ENCODE results near the gene TSPAN10. TPM values are rescaled to one million over a fixed set of nuclear protein-coding genes. Genes with fewer than 3 reads are reported as not detected.

The TSPAN10 gene
- total RNA-seq, 1 experiment from 2014 or later: 1.2 TPM

DNA sequence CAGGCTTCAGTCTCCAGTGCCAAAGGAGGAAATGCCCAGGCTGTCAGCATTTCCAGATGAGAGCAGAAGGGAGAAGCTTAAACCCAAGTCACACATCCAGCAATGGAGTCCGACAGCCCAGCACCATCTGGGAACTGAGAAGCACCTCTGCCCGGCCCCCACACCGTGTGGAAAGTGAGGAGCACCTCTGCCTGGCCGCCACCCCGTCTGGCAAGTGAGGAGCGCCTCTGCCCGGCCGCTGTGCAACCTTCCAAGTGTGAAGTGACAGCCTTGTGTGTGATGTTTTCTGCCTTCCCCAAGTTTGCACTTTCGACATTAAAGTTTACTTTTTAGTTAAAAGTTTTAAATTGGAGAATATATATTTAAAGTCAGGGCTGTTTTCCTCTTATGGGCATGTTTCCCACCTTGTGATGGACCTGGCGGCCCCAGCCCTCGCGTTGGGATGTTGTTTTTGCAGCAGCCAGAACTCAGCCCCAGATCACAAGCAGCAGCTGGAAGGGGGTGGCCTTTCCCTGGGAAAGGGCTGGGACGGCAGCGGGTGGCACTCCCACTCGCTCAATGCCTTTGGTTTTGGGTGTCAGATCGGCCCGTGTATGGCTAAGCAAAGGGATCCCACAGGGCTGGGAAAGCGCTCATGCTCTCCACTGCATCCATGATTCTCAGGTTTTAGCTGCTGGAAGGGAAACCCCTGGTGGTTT, 36.7 kb downstream of the TSPAN10 start:
- no peak overlapping the region for H3K18ac ChIP-seq (ENCODE audit: insufficient read length, low read depth, low read length)
- no peak overlapping the region for H2AFZ ChIP-seq (ENCODE audit: low read length)
- H3K23me2 ChIP-seq (ENCODE audit: insufficient read length, low read depth, low read length, poor library complexity, severe bottlenecking): no peaks in the 10 kb centered on the region
- H3K14ac ChIP-seq (ENCODE audit: insufficient read depth, low read length): no peak overlapping the region
- Mint-ChIP-seq H3K36me3 (ENCODE audit: insufficient read depth in 1 of 3, low read depth in 3 of 3) (peaks cover 31 to 59% (median 55%) of the 10 kb centered on the region in 3 experiments; a peak in 6 of 7 replicates), H3K27me3 (ENCODE audit: low read depth) (no peaks in the 10 kb centered on the region; the same call in 1 of the 2 replicates), H3K9me3 (no peaks in the 10 kb centered on the region), H3K4me1 (peaks cover 0 to 2% of the 10 kb centered on the region in 2 experiments; a peak in 1 of 4 replicates), H3K4me3 (no peak overlapping the region), H3K27ac (peak overlapping the region in 1 of 3 experiments; percentile 84; a peak in 1 of 7 replicates)
- H2BK5ac ChIP-seq (ENCODE audit: insufficient read length, low read length): no peak overlapping the region
- H3K4me2 ChIP-seq (ENCODE audit: insufficient read depth, insufficient read length, low read length): no peak overlapping the region
- no peak overlapping the region for H4K91ac ChIP-seq (ENCODE audit: insufficient read length, low read depth, low read length)
- no peak overlapping the region for H3T11ph ChIP-seq (ENCODE audit: low read length)
- H2BK120ac ChIP-seq (ENCODE audit: low read depth, low read length, poor library complexity, severe bottlenecking): no peak overlapping the region
- peaks cover 6% of the 10 kb centered on the region for H3K79me1 ChIP-seq (ENCODE audit: insufficient read depth, low read depth, low read length, poor library complexity, severe bottlenecking)
- H3K9ac ChIP-seq (ENCODE audit: extremely low read depth, insufficient read length, low read length): no peak overlapping the region
- H3K79me2 ChIP-seq (ENCODE audit: insufficient read depth, low read length): no peaks in the 10 kb centered on the region
- WGBS (ENCODE audit: extremely low coverage, insufficient read length, low lambda C conversion rate): no CpG with 5 or more reads among the region's 18 CpGs
- DNase-seq: no peak
- no peaks in the 10 kb centered on the region for H4K20me1 ChIP-seq (ENCODE audit: control insufficient read depth, insufficient read depth, insufficient read length)
- no peak overlapping the region for H2AK5ac ChIP-seq (ENCODE audit: insufficient read length, low read length)
- H4K8ac ChIP-seq (replicated peaks; ENCODE audit: insufficient read length, low read depth, low read length): no peak overlapping the region
- H3K56ac ChIP-seq (ENCODE audit: insufficient read length, low read depth, low read length): no peak overlapping the region
- no peaks in the 10 kb centered on the region for H3K9me3 ChIP-seq (ENCODE audit: control insufficient read depth, low read depth, low read length)
- no peaks in the 10 kb centered on the region for H3K27me3 ChIP-seq (ENCODE audit: insufficient read depth, low read length)
- no peaks in the 10 kb centered on the region for H3K4me1 ChIP-seq (ENCODE audit: insufficient read depth, low read length)
- H4K5ac ChIP-seq (ENCODE audit: insufficient read length, low read depth, low read length): no peak overlapping the region
- no peak overlapping the region for H3K27ac ChIP-seq (ENCODE audit: insufficient read length, low read depth, low read length)
- no peak for TF ChIP-seq CTCF (conservative IDR thresholded peaks at IDR 0.05)
- H3K4ac ChIP-seq (ENCODE audit: low read depth, low read length): no peak overlapping the region
- no peak overlapping the region for H2BK20ac ChIP-seq (ENCODE audit: low read depth, low read length, poor library complexity, severe bottlenecking)
- H2BK15ac ChIP-seq (ENCODE audit: low read depth, low read length): no peak overlapping the region
- no peak overlapping the region for H2BK12ac ChIP-seq (ENCODE audit: insufficient read length, low read depth, low read length)
- H3K23ac ChIP-seq (ENCODE audit: insufficient read length, low read depth, low read length): no peak overlapping the region

Measured in H9 (cell line).